Limb (tissue), 2 donors: ENCODE measurements around the gene NUDT22.
"Not testable (repeated sequence)": the region's sequence is repeated elsewhere in the genome, so short reads cannot be mapped to it uniquely, and the experiment has no call there.

ENCODE experiments used
- DNase-seq, 2 donors: peaks; one replicate each; pipeline ENCODE4 v3.0.0-alpha.2; 2016; ENCODE audit errors: extremely low spot score in 2 of 2

Gene NUDT22

DNA sequence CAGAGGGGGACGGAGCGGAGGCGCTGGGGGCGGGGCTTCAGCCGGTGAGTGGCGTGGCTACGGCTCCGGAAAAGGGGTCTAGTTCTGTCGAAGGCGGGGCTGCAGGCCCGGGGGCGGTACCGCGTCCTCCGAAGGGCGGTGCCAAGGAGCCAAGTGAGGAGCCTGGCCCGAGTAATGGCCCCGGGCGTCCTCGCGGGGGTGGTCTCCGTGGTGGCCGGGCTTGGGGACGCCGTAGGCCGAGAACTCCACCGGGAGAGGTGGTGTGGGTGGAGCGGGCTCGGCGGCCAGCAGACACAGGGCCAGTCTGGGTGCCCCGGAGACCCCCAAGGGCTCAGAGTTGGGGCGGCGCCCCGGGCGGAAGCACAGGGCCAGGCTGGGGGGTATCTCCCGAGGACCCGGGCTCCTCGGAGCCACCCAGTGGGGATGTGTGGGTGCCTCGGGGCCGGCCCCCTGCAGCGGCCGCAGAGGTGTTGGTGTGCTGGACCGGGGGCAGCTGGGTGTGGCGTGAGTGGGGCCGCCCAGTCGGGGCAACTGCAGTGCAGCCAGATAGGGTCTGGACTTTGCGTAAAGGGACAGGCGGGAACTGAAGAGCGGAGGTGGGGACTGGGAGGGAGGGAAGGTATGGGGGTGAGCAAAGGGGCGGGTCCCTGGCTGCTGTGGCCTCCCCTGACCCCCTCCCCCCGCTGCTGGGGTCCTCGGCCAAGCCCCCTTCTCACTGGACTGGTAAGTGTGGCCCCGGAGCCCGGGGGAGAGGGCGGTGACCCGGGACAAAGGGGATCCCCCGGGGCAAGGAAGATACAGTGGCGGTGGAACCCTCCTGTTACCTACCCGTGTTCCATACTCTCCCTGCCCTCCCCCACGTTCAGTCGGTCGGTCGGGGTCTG lies 15.7 kb downstream of the NUDT22 start:
- DNase-seq: no peak

DNA sequence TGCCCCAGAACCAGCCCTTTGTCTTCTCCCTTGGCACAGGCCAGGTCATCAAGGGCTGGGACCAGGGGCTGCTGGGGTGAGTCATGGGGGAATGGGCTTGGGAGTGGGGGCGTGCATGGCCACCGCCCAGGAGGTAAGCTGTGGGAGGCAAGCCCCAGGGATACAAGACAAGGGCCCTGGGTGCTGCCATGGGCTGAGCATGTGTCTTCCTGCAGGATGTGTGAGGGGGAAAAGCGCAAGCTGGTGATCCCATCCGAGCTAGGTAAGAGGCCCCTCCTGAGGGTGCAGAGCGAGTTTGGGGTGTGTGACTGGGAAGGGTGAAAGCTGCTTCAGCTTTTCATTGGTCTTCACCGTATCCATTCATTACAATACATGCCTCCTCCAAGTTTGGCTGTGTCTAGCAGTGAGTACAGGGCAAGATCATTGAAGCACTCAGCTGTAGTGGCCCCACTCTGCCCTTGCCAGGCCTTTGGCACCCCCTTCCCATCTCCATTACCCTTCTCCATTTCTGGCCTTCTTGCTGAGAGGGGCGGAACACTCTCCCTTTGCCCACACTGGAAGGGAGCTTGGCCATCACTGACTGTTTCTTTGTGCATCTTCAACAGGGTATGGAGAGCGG lies 17.3 kb downstream of the NUDT22 start:
- DNase-seq: no peak

DNA sequence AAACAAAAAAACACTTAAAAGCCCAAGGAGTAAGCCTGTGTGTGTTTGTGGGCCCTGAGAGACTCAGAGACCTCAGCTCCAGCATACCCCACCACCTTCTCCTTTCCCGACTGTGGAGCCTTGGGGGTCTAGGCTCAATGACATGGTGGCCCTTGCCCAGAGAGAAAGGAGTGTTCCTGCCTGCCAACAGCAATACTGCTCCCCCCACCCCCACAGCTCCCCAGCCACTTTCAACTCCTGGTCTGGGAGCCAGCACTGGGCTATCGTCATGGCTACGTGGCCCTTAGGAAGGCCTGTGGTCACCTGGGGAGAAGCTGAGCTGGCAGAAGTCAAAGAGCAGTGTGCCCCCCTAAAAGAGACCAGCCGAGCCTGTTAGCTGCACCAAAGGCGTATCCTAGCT lies 18.0 kb downstream of the NUDT22 start:
- DNase-seq: no peak

DNA sequence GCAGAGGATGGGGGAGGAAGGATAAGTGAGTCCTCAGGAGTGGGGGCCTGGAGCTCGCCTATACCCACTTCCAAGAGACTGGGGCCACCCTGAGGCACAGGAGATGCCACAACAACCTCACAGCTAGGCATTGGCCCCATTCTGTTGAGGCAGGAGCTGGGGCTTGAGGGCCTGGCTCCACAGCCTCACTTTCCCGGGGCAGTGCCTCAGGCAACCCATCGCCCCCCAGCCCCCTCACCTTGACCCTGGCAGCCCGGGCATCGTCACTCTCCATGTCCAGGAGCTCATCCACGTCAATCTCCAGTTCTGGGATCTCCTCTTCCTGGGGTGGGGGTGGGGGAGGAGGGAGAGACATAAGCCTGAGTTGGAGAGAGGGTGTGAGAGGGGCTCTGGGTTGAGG lies 18.9 kb downstream of the NUDT22 start:
- no peak for DNase-seq

DNA sequence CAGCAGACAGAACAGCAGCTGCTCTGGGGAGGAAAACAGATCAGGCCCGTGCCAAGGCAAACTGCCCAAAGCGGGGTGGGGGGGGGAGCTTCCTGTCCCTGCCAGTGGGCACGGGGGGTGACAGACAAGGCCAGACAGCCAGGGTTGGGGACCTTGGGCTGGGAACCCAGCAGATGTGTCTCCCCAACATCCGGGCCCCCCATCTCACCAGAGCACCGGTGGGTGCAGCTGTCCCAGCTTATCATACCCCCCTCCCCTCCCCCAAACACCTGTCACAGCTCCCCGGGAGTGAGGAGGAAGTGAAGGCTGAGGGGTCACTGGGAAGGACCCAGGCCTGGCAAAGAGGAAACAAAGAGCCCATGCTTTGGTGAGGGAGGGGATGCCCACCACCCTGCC lies 19.3 kb downstream of the NUDT22 start:
- peak in 1 of 2 donors; percentile 67 for DNase-seq

- DNase-seq: peak; percentile 43 to 74
Measured at GRCh38 chr11:64245797-64246620, 19.9 kb downstream of the NUDT22 start.

- DNase-seq: not testable (repeated sequence)
Measured at GRCh38 chr11:64246621-64246870, 20.5 kb downstream of the NUDT22 start.

- peak; percentile 88 to 92 for DNase-seq
Measured at GRCh38 chr11:64246871-64247728, 21.0 kb downstream of the NUDT22 start, which contains the start of gene PPP1R14B. PPP1R14B (minus strand) TSS chr11:64246943; CDS start chr11:64246673, 270 bp downstream.

GRCh38 chr11:64247729-64248531 lies 21.9 kb downstream of the NUDT22 start:
- DNase-seq: no peak

- DNase-seq: no peak
Measured at GRCh38 chr11:64248578-64248977, 22.5 kb downstream of the NUDT22 start.

- no peak for DNase-seq
Measured at GRCh38 chr11:64249038-64249437, 23.0 kb downstream of the NUDT22 start.

GRCh38 chr11:64249563-64250414 lies 23.7 kb downstream of the NUDT22 start:
- DNase-seq: no peak

GRCh38 chr11:64250415-64251015 lies 24.4 kb downstream of the NUDT22 start:
- DNase-seq: no peak

GRCh38 chr11:64251016-64251752 lies 25.1 kb downstream of the NUDT22 start, which contains the start of gene PLCB3:
PLCB3 (plus strand) TSS chr11:64251530; CDS start chr11:64251650, 120 bp downstream.
- peak in 1 of 2 donors; percentile 85 for DNase-seq

DNA sequence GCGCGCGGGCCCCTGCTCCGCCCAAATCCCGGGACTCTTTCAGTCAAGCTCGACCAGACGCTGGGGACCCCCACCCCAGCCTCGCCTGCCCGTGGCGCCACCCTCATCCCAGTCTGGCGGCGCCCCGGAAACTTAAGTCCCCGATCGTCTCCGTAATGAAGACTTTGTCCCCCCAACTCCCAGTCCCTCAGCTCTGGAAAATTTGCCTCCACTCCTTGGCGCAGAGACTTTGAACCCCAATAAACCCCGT lies 25.6 kb downstream of the NUDT22 start:
- DNase-seq: no peak

GRCh38 chr11:64252003-64252872 lies 26.2 kb downstream of the NUDT22 start:
- DNase-seq: no peak

DNA sequence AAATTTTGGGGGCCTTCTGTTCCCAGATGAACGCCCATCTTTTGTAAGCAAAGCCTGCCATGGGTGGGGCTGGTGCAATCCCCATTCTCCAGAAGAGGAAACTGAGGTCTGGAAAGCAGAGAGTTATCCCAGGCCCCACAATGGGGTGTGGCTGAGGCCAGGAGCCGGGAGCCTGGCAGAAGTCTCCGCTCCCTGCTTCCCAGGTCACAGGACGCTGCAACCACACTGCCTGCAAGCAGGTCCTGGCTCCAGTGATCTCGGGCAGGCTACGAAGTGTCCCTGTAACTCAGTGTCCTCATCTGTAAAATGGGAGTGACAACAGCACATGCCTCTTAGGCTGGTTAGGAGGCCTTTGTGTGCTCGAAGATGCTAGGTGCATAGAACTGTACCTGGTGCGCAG lies 27.0 kb downstream of the NUDT22 start:
- DNase-seq: no peak

DNA sequence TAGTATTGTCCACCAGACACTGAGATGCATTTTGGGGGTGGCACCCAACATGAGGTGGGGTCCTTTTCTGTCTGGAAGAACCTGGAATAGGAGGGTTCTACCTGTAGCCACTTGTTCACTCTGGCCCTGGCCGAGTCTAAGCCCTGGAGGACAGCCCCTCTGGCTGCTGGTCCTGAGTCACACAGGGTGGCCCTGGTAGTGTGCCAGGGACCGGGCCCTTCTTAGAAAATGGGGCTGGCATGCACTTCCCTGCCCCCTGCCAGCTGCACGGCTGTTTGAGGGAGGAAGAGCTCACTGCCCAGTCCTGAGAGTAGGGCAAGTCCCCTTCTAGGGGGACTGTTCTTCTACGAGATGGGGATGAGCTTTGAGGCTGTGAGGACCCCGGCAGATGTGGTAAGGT lies 27.4 kb downstream of the NUDT22 start:
- DNase-seq: no peak
